HFFc6 (cell line): Measurements from ENCODE around the gene FLT3. TPM values are rescaled to one million over a fixed set of nuclear protein-coding genes. Genes with fewer than 3 reads are reported as not detected.

Experiments
- DNase-seq: peaks from one replicate; pipeline ENCODE4 v3.0.0-alpha.2; 2018
- H3K27ac Mint-ChIP-seq: 2 replicates; pipeline ENCODE4 v1.8.0; 2020; ENCODE audit warnings: mild to moderate bottlenecking, mixed read lengths
- H3K27me3 Mint-ChIP-seq: 2 replicates; pipeline ENCODE4 v1.8.0; 2021; ENCODE audit warnings: mild to moderate bottlenecking, moderate library complexity, mixed read lengths; ENCODE audit not compliant: insufficient read depth
- H3K36me3 Mint-ChIP-seq: 2 replicates; pipeline ENCODE4 v1.8.0; 2021; ENCODE audit warnings: low read depth, mixed read lengths
- H3K4me1 Mint-ChIP-seq: 2 replicates; pipeline ENCODE4 v1.8.0; 2020; ENCODE audit warnings: low read depth, mixed read lengths
- H3K4me3 Mint-ChIP-seq: 2 replicates; pipeline ENCODE4 v1.8.0; 2020; ENCODE audit warnings: mild to moderate bottlenecking, moderate library complexity, mixed read lengths
- H3K9me3 Mint-ChIP-seq: 2 replicates; pipeline ENCODE4 v1.8.0; 2020; ENCODE audit warnings: mild to moderate bottlenecking, mixed read lengths
- CTCF ChIP-seq: fragments of 200-600 bp; sonication (generic); IDR thresholded peaks from 2 replicates; pipeline ENCODE4 v1.5.0; 2021; ENCODE audit warnings: antibody characterized with exemption, mild to moderate bottlenecking
- total RNA-seq, 6 experiments: library from RNA; stranded (reverse); fragmentation: NEBNext Ultra II Directional; extraction: Animal tissue kit (Norgen Biotek cat#: 25700); gene quantifications; 2 replicates in 1 of 6; 3 replicates in 5 of 6; pipeline ENCODE4 v1.2.3, GENCODE V29; 2021

Gene FLT3
- total RNA-seq, 6 experiments from 2014 or later = not detected

DNA sequence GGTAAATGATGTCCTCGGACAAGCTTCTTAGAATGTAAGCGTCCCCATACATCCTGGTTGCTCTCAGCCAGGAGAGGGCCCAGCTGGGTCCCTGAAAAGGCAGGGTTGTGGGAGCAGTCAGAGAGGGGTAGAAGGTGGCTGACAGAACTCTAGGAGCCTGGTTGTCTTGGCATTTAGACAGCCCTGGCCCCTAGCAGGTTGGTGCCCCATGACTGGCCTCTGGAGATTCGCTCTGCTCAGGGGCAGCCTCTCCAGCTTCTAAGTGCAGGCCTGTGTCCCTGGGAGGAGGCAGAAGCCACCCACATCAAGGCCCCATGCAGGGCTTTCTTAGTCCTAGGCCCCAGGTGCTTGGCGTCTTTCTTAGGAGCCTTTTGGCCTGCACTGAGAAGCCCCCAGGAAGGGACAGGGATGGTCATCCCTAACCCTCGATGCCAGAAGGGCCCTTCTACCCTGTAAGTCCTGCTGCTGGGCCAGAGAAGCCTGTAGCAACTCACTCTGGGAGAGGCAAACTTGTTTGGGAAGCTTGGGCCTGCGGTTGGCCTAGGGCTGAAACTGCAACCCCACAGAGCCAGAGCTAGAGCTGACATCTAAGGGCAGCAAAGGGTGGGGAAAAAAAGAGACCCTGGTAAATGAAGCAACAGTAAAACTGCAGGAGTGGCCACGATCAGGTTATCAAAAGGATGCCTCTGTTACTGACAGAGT, 128.4 kb downstream of the FLT3 start:
- TF ChIP-seq CTCF = no peak
- no peak overlapping the region for H3K4me3 Mint-ChIP-seq
- H3K27ac Mint-ChIP-seq = no peak overlapping the region
- H3K4me1 Mint-ChIP-seq = no peaks in the 10 kb centered on the region
- no peaks in the 10 kb centered on the region for H3K36me3 Mint-ChIP-seq
- DNase-seq = no peak
- H3K27me3 Mint-ChIP-seq = peaks cover 77% of the 10 kb centered on the region
- no peaks in the 10 kb centered on the region for H3K9me3 Mint-ChIP-seq

- Mint-ChIP-seq H3K4me1 (no peaks in the 10 kb centered on the region), H3K27ac (no peak overlapping the region), H3K36me3 (no peaks in the 10 kb centered on the region), H3K27me3 (peaks cover 77% of the 10 kb centered on the region), H3K9me3 (no peaks in the 10 kb centered on the region), H3K4me3 (no peak overlapping the region)
- no peak for DNase-seq
- TF ChIP-seq CTCF = no peak
Observed at GRCh38 chr13:27971236-27971645, 129.1 kb downstream of the FLT3 start.

- H3K4me3 Mint-ChIP-seq = no peak overlapping the region
- TF ChIP-seq CTCF = no peak
- no peaks in the 10 kb centered on the region for H3K36me3 Mint-ChIP-seq
- H3K27ac Mint-ChIP-seq = no peak overlapping the region
- H3K4me1 Mint-ChIP-seq = no peaks in the 10 kb centered on the region
- no peak for DNase-seq
- no peaks in the 10 kb centered on the region for H3K9me3 Mint-ChIP-seq
- H3K27me3 Mint-ChIP-seq = peaks cover 78% of the 10 kb centered on the region
Observed at GRCh38 chr13:27970382-27971235, 129.8 kb downstream of the FLT3 start.

GRCh38 chr13:27969866-27970229, 130.5 kb downstream of the FLT3 start:
- TF ChIP-seq CTCF = no peak
- Mint-ChIP-seq H3K4me3 (no peak overlapping the region), H3K4me1 (no peaks in the 10 kb centered on the region), H3K27ac (no peak overlapping the region), H3K36me3 (no peaks in the 10 kb centered on the region), H3K27me3 (peaks cover 79% of the 10 kb centered on the region), H3K9me3 (no peaks in the 10 kb centered on the region)
- DNase-seq = no peak

GRCh38 chr13:27969082-27969865, 131.1 kb downstream of the FLT3 start, which contains the start of gene CDX2:
Gene CDX2, minus strand, starts transcription at chr13:27969315. Its CDS starts 309 bp downstream, at chr13:27969006.
- no peak for DNase-seq
- Mint-ChIP-seq H3K9me3 (no peaks in the 10 kb centered on the region), H3K4me1 (no peaks in the 10 kb centered on the region), H3K27me3 (peaks cover 78% of the 10 kb centered on the region), H3K4me3 (no peak within 1 kb of the TSS), H3K36me3 (no peaks in the 10 kb centered on the region), H3K27ac (no peak within 1 kb of the TSS)
- no peak for TF ChIP-seq CTCF
